Uterus (tissue), 4 donors: Measurements from ENCODE around the gene FOXP2. TPM values are rescaled to one million over a fixed set of nuclear protein-coding genes. Genes with fewer than 3 reads are reported as not detected.

ENCODE experiments used
- DNase-seq, 2 donors: peaks; one replicate each; pipeline ENCODE4 v3.0.0-alpha.2; 2019 to 2020
- H3K27ac ChIP-seq, 2 donors: fragments of 200-600 bp; sonication (generic); 1 replicate in 1 of 2; 2 replicates in 1 of 2; pipeline ENCODE4 v1.5.1; 2016 to 2018
- H3K27me3 ChIP-seq, 2 donors: fragments of 200-600 bp; sonication (generic); one replicate each; pipeline ENCODE4 v1.5.1; 2018 to 2019; ENCODE audit warnings: control low read depth in 1 of 2
- H3K36me3 ChIP-seq, 2 donors: fragments of 200-600 bp; sonication (generic); one replicate each; pipeline ENCODE4 v1.5.1; 2019; ENCODE audit warnings: control low read depth in 1 of 2
- H3K4me1 ChIP-seq, 2 donors: fragments of 200-600 bp; sonication (generic); one replicate each; pipeline ENCODE4 v1.5.1; 2018 to 2019; ENCODE audit warnings: control low read depth in 1 of 2
- H3K4me3 ChIP-seq, 2 donors: fragments of 200-600 bp; sonication (generic); 1 replicate in 1 of 2; 2 replicates in 1 of 2; pipeline ENCODE4 v1.5.1; 2018 to 2019; ENCODE audit warnings: mild to moderate bottlenecking in 1 of 2
- H3K9me3 ChIP-seq, 2 donors: fragments of 200-600 bp; sonication (generic); one replicate each; pipeline ENCODE4 v1.5.1; 2019; ENCODE audit warnings: control low read depth in 1 of 2
- POLR2A ChIP-seq, 2 donors: fragments of 450-650 bp; IDR thresholded peaks; one replicate each; pipeline ENCODE4 v1.6.1; 2016; ENCODE audit warnings: antibody characterized with exemption in 2 of 2, mild to moderate bottlenecking in 1 of 2, moderate library complexity in 1 of 2
- intact Hi-C: fragments of 100-400 bp; cut with DNase I; formaldehyde crosslinking; loops from one replicate; pipeline ENCODE4 v1.15.1; 2023; ENCODE audit warnings: low total_unique reads
- total RNA-seq, 4 donors: library from RNA; depleted of rRNA in 3 of 4; stranded (reverse); fragments of >200 nt in 3 of 4; gene quantifications; one replicate each; pipeline versions ENCODE4 v1.1.0 to v1.2.4, GENCODE V29; 2014 to 2023
- TF ChIP-seq, protein P1 (sequence below), 4 experiments: fragments of 200-600 bp in 2 of 4; fragments of 450-650 bp in 2 of 4; sonication (generic) in 2 of 4; IDR thresholded peaks; one replicate each; pipeline ENCODE4 v1.5.1; 2016 to 2019; ENCODE audit warnings: antibody characterized with exemption in 4 of 4, mild to moderate bottlenecking in 2 of 4, moderate library complexity in 1 of 4
- donor health status: DM: yes; HTN: yes; CAD: no.

FOXP2 gene
- total RNA-seq, 4 donors from 2014 or later, result 17.6 to 59.3 (median 24.9) TPM

DNA sequence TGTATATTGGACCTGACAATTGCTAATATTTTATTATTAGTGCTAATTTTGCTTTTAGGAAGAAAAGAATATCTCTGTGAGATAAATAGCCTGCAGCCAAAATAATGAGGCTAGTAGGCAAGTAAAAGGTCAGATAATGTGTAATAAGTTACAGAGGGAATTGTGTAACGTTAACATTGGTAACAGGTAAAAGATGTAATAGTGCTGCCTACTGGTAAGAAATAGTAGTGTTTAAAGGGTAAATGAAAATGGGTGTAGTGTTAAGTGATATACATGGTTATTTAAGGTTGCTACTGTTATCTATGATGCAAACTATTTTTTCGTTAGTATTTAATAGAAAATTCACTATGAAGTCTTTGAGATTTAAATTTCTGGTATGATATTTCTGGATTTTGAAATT lies 9.2 kb upstream of the FOXP2 start:
- Histone ChIP-seq H3K4me1 (no peaks in the 10 kb centered on the region), H3K36me3 (no peaks in the 10 kb centered on the region), H3K9me3 (no peaks in the 10 kb centered on the region), H3K27ac (no peak overlapping the region), H3K27me3 (no peaks in the 10 kb centered on the region), H3K4me3 (no peak overlapping the region)
- DNase-seq, result no peak
- TF ChIP-seq, protein P1, sequence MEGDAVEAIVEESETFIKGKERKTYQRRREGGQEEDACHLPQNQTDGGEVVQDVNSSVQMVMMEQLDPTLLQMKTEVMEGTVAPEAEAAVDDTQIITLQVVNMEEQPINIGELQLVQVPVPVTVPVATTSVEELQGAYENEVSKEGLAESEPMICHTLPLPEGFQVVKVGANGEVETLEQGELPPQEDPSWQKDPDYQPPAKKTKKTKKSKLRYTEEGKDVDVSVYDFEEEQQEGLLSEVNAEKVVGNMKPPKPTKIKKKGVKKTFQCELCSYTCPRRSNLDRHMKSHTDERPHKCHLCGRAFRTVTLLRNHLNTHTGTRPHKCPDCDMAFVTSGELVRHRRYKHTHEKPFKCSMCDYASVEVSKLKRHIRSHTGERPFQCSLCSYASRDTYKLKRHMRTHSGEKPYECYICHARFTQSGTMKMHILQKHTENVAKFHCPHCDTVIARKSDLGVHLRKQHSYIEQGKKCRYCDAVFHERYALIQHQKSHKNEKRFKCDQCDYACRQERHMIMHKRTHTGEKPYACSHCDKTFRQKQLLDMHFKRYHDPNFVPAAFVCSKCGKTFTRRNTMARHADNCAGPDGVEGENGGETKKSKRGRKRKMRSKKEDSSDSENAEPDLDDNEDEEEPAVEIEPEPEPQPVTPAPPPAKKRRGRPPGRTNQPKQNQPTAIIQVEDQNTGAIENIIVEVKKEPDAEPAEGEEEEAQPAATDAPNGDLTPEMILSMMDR (IDR thresholded peaks at IDR 0.05), result peak; percentile 17 to 29 (median 22)
- no peak for TF ChIP-seq POLR2A (IDR thresholded peaks at IDR 0.05)
- intact Hi-C loops, result no loop called here

DNA sequence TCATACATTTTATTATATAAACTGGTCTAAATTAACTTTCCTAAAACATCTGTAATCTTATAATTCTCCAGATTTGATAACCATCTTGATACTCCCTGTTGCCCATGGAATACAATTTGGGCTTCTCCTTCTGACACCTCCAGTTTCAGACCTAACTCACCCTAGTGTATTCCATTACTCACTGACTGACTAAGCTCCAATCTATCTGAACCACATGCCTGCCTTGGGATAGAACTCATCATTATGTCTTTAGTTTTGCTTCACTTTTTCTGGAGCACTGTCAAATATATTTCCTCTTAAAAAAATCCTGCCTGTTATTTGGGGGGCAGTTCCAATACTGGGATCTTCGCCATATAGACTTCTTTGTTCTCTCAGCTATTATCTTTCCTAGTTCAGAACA lies 4.9 kb upstream of the FOXP2 start:
- intact Hi-C loops, result no loop called here
- no peaks in the 10 kb centered on the region for H3K9me3 ChIP-seq
- TF ChIP-seq, protein P1 (IDR thresholded peaks at IDR 0.05), result no peak
- no peak for TF ChIP-seq POLR2A (IDR thresholded peaks at IDR 0.05)
- peak overlapping the region in 1 of 2 donors; percentile 30 for H3K27ac ChIP-seq
- no peak overlapping the region for H3K4me3 ChIP-seq
- DNase-seq, result no peak
- H3K4me1 ChIP-seq, result peaks cover 0 to 4% of the 10 kb centered on the region in 2 donors
- H3K27me3 ChIP-seq, result no peaks in the 10 kb centered on the region
- H3K36me3 ChIP-seq, result no peaks in the 10 kb centered on the region

DNA sequence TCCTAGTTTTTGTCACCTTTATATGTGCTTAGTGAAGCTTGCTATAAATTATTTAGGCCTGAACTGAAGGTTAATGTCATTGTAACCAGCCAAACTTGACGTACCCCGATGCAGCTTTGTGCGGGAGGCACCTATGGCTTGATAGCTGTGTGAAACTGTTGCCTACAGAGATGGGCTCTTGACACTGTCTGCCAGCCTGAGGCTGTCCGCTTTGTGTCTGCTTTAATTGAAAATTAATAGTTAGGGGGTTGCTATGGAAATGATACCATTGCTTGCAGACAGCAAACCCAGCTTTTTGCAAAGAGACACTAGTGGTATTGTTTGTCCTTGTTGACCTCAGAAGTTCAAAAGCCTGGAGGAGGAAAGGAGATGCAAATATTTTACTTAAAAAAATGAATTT lies 2.1 kb upstream of the FOXP2 start:
- Histone ChIP-seq H3K36me3 (no peaks in the 10 kb centered on the region), H3K9me3 (no peaks in the 10 kb centered on the region), H3K4me1 (peaks cover 0 to 4% of the 10 kb centered on the region in 2 donors), H3K27ac (peak overlapping the region; percentile 28 to 91), H3K4me3 (no peak overlapping the region), H3K27me3 (no peaks in the 10 kb centered on the region)
- DNase-seq, result no peak
- intact Hi-C loops, result no loop called here
- TF ChIP-seq, protein P1 (IDR thresholded peaks at IDR 0.05), result no peak
- no peak for TF ChIP-seq POLR2A (IDR thresholded peaks at IDR 0.05)

DNA sequence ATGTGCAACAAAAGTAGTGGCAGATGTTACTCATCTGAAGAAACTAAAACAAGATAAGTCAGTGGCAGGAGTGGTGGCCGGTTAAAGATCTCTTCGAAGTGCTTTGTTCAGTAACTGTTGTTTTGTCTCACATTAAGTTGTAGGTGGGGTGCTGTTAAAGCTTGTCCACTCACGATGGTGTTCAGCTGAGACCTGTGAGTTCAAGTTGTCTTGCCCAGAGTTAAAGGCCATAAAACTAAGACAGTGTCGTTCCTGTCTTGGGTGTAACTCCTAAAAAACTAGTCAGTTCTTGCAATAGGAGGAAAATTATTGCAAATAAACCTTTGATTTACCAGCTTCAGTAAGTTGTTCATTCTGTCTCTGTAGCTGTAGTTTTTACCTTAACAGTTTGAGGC lies 857 bp upstream of the FOXP2 start:
- Histone ChIP-seq H3K27ac (peak overlapping the region; percentile 72 to 91), H3K4me1 (peaks cover 0 to 4% of the 10 kb centered on the region in 2 donors), H3K4me3 (no peak overlapping the region), H3K27me3 (no peaks in the 10 kb centered on the region), H3K36me3 (no peaks in the 10 kb centered on the region), H3K9me3 (no peaks in the 10 kb centered on the region)
- no peak for DNase-seq
- TF ChIP-seq POLR2A (IDR thresholded peaks at IDR 0.05), result no peak
- TF ChIP-seq, protein P1 (IDR thresholded peaks at IDR 0.05), result no peak
- intact Hi-C loops, result no loop called here

DNA sequence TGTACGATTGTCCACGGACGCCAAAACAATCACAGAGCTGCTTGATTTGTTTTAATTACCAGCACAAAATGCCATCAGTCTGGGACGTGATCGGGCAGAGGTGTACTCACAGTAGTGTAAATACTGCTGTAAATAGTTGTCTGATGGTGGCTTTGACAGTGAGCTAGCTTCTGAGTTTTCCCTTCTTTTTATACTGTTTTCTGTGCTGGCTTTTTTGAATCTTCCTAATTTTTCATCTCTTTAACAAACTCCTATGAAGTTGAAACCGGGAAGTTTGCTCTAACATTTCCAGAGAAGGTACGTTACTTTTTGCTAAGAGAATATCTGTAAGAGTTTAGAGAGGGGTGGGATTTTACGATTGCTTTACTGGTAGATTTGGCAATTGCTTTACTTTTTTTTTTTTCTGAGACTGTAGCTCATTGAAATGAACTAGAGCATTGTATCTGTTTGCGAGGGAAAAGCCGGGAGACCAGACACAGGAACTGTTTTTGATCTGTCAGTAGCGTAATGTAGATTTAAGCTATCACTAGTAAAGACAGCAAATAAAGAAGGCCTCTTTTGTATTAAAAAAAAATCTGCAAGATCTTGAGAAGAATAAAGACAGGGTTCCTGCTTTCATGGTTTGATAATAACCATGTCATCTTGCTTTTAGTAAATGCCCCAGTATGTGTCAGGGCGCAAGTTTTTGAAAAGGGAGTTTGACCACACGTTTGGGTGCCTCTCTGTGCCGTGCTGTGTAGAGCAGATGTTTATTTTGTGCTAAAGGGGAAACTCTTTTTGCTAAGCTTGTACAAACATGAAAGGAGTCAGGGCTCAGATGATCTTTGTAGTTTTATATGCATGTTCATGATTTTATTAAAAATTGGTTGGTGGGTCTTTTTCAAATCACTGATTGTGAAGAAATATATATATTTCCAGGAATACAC lies 712 bp downstream of the FOXP2 start:
- intact Hi-C loops, result no loop called here
- DNase-seq, result no peak
- H3K27ac ChIP-seq, result peak overlapping the region; percentile 72 to 91

More for the DNA sequence above, 712 bp downstream of the FOXP2 start:
- peak overlapping the region; percentile 33 to 45 for H3K4me3 ChIP-seq
- TF ChIP-seq POLR2A (IDR thresholded peaks at IDR 0.05), result no peak
- TF ChIP-seq, protein P1 (IDR thresholded peaks at IDR 0.05), result no peak
- H3K4me1 ChIP-seq, result peaks cover 0 to 4% of the 10 kb centered on the region in 2 donors
- no peaks in the 10 kb centered on the region for H3K9me3 ChIP-seq
- no peaks in the 10 kb centered on the region for H3K27me3 ChIP-seq
- no peaks in the 10 kb centered on the region for H3K36me3 ChIP-seq
